Activated naive CD8-positive, alpha-beta T cell (primary cell): Measurements from ENCODE around the gene ATG16L2.
A peak's percentile ranks its signal among the peaks of the same experiment; 100 is the strongest.
"Not testable (repeated sequence)": the region's sequence is repeated elsewhere in the genome, so short reads cannot be mapped to it uniquely, and the experiment has no call there.

Experiments
- H3K27ac Mint-ChIP-seq: one replicate; pipeline ENCODE4 v1.8.0; 2021; ENCODE audit warnings: mixed read lengths
- H3K27me3 Mint-ChIP-seq: one replicate; pipeline ENCODE4 v1.8.0; 2021; ENCODE audit warnings: mixed read lengths
- H3K36me3 Mint-ChIP-seq: one replicate; pipeline ENCODE4 v1.8.0; 2021; ENCODE audit warnings: mixed read lengths
- H3K4me1 Mint-ChIP-seq: one replicate; pipeline ENCODE4 v1.8.0; 2021; ENCODE audit warnings: low read depth, mixed read lengths
- H3K4me3 Mint-ChIP-seq: one replicate; pipeline ENCODE4 v1.8.0; 2021; ENCODE audit warnings: mild to moderate bottlenecking, mixed read lengths
- H3K9me3 Mint-ChIP-seq: one replicate; pipeline ENCODE4 v1.8.0; 2021; ENCODE audit warnings: low read depth, mixed read lengths

The ATG16L2 gene

GRCh38 chr11:72821920-72822799 lies 7.9 kb downstream of the ATG16L2 start:
- Mint-ChIP-seq H3K4me3 (peak overlapping the region; percentile 63), H3K27me3 (no peaks in the 10 kb centered on the region), H3K36me3 (peaks cover 3% of the 10 kb centered on the region), H3K27ac (peak overlapping the region; percentile 68), H3K9me3 (no peaks in the 10 kb centered on the region), H3K4me1 (peaks cover 10% of the 10 kb centered on the region)

- Mint-ChIP-seq H3K36me3 (peaks cover 3% of the 10 kb centered on the region), H3K4me1 (peaks cover 9% of the 10 kb centered on the region), H3K27ac (peak overlapping the region; percentile 34), H3K27me3 (no peaks in the 10 kb centered on the region), H3K4me3 (no peak overlapping the region), H3K9me3 (no peaks in the 10 kb centered on the region)
Observed at GRCh38 chr11:72823105-72823804, 9.0 kb downstream of the ATG16L2 start.

- no peaks in the 10 kb centered on the region for H3K27me3 Mint-ChIP-seq
- no peaks in the 10 kb centered on the region for H3K9me3 Mint-ChIP-seq
- no peak overlapping the region for H3K4me3 Mint-ChIP-seq
- peaks cover 9% of the 10 kb centered on the region for H3K4me1 Mint-ChIP-seq
- peak overlapping the region; percentile 34 for H3K27ac Mint-ChIP-seq
- peaks cover 2% of the 10 kb centered on the region for H3K36me3 Mint-ChIP-seq
Observed at GRCh38 chr11:72824020-72824419, 9.8 kb downstream of the ATG16L2 start.

GRCh38 chr11:72824811-72825505 lies 10.7 kb downstream of the ATG16L2 start:
- H3K36me3 Mint-ChIP-seq = no peaks in the 10 kb centered on the region
- peaks cover 7% of the 10 kb centered on the region for H3K4me1 Mint-ChIP-seq
- H3K27me3 Mint-ChIP-seq = no peaks in the 10 kb centered on the region
- H3K4me3 Mint-ChIP-seq = no peak overlapping the region
- H3K9me3 Mint-ChIP-seq = no peaks in the 10 kb centered on the region
- peak overlapping the region; percentile 54 for H3K27ac Mint-ChIP-seq

GRCh38 chr11:72825661-72826060 lies 11.4 kb downstream of the ATG16L2 start:
- Mint-ChIP-seq H3K27ac (peak overlapping the region; percentile 28), H3K9me3 (no peaks in the 10 kb centered on the region), H3K36me3 (no peaks in the 10 kb centered on the region), H3K4me3 (no peak overlapping the region), H3K4me1 (peaks cover 2% of the 10 kb centered on the region), H3K27me3 (no peaks in the 10 kb centered on the region)

GRCh38 chr11:72826191-72826941 lies 12.2 kb downstream of the ATG16L2 start:
- H3K4me3 Mint-ChIP-seq = no peak overlapping the region
- no peaks in the 10 kb centered on the region for H3K36me3 Mint-ChIP-seq
- no peak overlapping the region for H3K27ac Mint-ChIP-seq
- H3K4me1 Mint-ChIP-seq = no peaks in the 10 kb centered on the region
- H3K9me3 Mint-ChIP-seq = no peaks in the 10 kb centered on the region
- H3K27me3 Mint-ChIP-seq = no peaks in the 10 kb centered on the region

GRCh38 chr11:72826942-72827480 lies 12.8 kb downstream of the ATG16L2 start:
- Mint-ChIP-seq H3K4me1 (peaks cover 2% of the 10 kb centered on the region), H3K27me3 (no peaks in the 10 kb centered on the region), H3K27ac (peak overlapping the region; percentile 34), H3K36me3 (no peaks in the 10 kb centered on the region), H3K9me3 (no peaks in the 10 kb centered on the region), H3K4me3 (no peak overlapping the region)

- H3K27ac Mint-ChIP-seq = peak overlapping the region; percentile 64
Observed at GRCh38 chr11:72827656-72828055, 13.4 kb downstream of the ATG16L2 start.

GRCh38 chr11:72828081-72828567 lies 13.9 kb downstream of the ATG16L2 start:
- Mint-ChIP-seq H3K4me3 (no peak overlapping the region), H3K36me3 (no peaks in the 10 kb centered on the region), H3K27me3 (no peaks in the 10 kb centered on the region), H3K4me1 (peaks cover 2% of the 10 kb centered on the region), H3K9me3 (no peaks in the 10 kb centered on the region), H3K27ac (peak overlapping the region; percentile 64)

More at GRCh38 chr11:72827656-72828055, 13.4 kb downstream of the ATG16L2 start:
- not testable (repeated sequence) for H3K36me3 Mint-ChIP-seq, H3K4me3 Mint-ChIP-seq, H3K27me3 Mint-ChIP-seq, H3K4me1 Mint-ChIP-seq, H3K9me3 Mint-ChIP-seq

- H3K4me1 Mint-ChIP-seq = peaks cover 2% of the 10 kb centered on the region
- no peaks in the 10 kb centered on the region for H3K27me3 Mint-ChIP-seq
- H3K4me3 Mint-ChIP-seq = no peak overlapping the region
- no peaks in the 10 kb centered on the region for H3K36me3 Mint-ChIP-seq
- H3K9me3 Mint-ChIP-seq = no peaks in the 10 kb centered on the region
- no peak overlapping the region for H3K27ac Mint-ChIP-seq
Observed at GRCh38 chr11:72828692-72829101, 14.5 kb downstream of the ATG16L2 start.

- Mint-ChIP-seq H3K4me3 (no peak overlapping the region), H3K27ac (no peak overlapping the region), H3K9me3 (no peaks in the 10 kb centered on the region), H3K36me3 (no peaks in the 10 kb centered on the region), H3K27me3 (no peaks in the 10 kb centered on the region), H3K4me1 (peaks cover 2% of the 10 kb centered on the region)
Observed at GRCh38 chr11:72829178-72829577, 15.0 kb downstream of the ATG16L2 start.

GRCh38 chr11:72829884-72830533 lies 15.8 kb downstream of the ATG16L2 start:
- Mint-ChIP-seq H3K4me3 (no peak overlapping the region), H3K9me3 (no peaks in the 10 kb centered on the region), H3K27me3 (no peaks in the 10 kb centered on the region), H3K36me3 (no peaks in the 10 kb centered on the region), H3K27ac (no peak overlapping the region), H3K4me1 (peaks cover 2% of the 10 kb centered on the region)

- peaks cover 2% of the 10 kb centered on the region for H3K4me1 Mint-ChIP-seq
- peak overlapping the region; percentile 70 for H3K27ac Mint-ChIP-seq
- H3K9me3 Mint-ChIP-seq = no peaks in the 10 kb centered on the region
- H3K4me3 Mint-ChIP-seq = no peak overlapping the region
- no peaks in the 10 kb centered on the region for H3K36me3 Mint-ChIP-seq
- H3K27me3 Mint-ChIP-seq = no peaks in the 10 kb centered on the region
Observed at GRCh38 chr11:72831521-72832300, 17.5 kb downstream of the ATG16L2 start.
